ENCODE data around the gene IL21R.

DNA sequence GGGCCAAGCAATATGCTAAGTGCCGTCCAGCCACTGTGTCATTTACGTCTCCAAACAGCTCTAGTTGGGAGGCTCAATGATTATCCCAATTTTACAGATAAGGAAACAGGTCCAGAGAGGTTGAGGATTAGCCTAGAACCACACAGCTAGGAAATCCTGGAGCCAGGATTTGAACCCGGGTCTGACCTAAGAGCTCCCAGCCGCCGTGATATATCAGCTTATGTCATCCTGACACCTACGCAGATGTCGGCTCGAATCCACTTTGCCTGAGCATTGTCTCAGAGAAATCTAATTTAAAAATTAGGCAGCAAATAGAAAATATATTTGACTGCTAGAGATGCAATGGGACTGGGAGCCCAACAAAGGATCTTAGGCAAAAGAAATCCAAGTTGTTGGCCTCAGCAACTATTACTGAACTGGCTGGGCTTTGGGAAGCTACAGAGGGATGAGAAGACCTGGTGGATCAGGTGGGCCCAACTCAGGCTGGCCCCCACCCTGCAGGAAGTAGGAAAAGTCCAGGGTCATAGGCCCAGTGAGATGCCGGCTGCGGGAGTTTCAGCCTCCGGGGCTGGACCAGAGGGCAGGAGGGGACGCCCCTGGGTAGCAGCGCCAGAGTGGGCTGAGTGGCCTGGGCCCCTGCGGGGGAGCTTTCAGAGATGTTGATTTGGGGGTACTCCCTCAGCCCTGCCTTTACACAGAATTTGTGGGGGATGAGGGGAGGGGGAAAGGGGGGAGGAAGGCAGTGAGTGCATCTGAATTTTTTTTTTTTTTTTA, 35.1 kb upstream of the IL21R start:
- TF ChIP-seq POLR2A (IDR thresholded peaks at IDR 0.05) (no peak), CTCF (IDR thresholded peaks at IDR 0.05) (no peak)

Data from suprapubic skin (tissue), 3 donors.